HG02798 (cell line): ENCODE measurements around the gene LRRC47.
"Not testable (repeated sequence)": the region's sequence is repeated elsewhere in the genome, so short reads cannot be mapped to it uniquely, and the experiment has no call there.

Source experiments
- ATAC-seq: cut with Tn5 transposase; IDR thresholded peaks from one replicate; pipeline ENCODE4 v1.9.1; 2021; ENCODE audit warnings: mild to moderate bottlenecking; ENCODE audit not compliant: unreplicated experiment, poor library complexity

Gene LRRC47

GRCh38 chr1:3816331-3817137, 20.2 kb upstream of the LRRC47 start:
- no peak for ATAC-seq

DNA sequence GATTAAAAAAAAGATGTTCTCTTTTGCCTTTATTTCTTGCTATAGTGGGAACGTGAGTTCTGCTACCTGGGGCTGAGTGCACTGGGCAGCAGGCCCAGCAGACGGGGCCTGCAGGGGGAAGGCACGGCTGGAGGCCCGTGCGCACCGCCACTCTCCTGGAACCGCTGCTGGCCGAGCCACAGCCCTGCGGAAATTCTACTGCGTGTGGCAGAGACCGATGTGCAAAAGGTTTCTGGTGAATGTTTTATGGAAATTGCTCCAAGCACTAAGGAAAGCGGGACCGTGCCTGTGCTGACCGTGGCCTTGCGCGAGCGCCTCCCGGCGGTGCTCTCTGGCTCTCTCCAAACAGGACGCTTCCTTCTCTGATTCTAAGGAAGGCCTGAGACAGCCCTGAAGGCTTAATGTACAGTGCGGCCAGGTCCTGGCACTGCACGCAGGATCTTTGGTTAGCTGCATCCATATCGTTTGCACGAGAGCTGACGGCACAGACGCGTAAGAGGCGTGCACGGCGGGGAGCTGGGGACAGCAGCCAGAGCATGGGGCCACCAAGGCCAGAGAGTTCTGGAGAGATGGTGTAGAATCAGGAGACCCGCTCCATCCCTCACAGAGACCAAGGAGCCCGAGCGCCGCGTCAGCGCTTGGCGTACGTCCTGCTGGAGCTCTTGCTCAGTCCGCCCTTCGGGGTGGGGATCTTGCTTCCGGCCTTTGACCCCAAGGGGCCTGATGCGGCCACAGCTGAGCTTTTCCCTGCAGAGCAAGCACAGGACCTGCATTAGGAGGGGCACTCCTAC, 18.7 kb upstream of the LRRC47 start:
- no peak for ATAC-seq

GRCh38 chr1:3814065-3814464, 17.8 kb upstream of the LRRC47 start:
- ATAC-seq: no peak

GRCh38 chr1:3811595-3811911, 15.3 kb upstream of the LRRC47 start:
- ATAC-seq: no peak

GRCh38 chr1:3810149-3810761, 14.0 kb upstream of the LRRC47 start:
- not testable (repeated sequence) for ATAC-seq

- no peak for ATAC-seq
These were observed 13.4 kb upstream of the LRRC47 start for GRCh38 chr1:3809680-3810079.

DNA sequence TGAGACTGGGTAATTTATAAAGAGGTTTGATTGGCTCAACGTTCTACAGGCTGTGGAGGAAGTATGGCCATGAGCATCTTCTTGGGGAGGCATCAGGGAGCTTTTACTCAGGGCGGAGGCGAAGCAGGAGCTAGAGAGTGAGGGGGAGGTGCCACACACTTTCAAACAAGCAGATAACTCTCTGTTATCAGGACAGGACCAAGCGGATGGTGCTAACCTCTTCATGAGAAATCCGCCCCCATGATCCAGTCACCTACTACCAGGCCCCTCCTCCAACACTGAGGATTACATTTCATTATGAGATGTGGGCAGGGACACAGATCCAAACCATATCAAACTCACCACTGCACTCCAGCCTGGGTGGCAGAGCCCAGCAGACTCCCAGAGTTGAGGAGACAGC, 11.5 kb upstream of the LRRC47 start:
- no peak for ATAC-seq

DNA sequence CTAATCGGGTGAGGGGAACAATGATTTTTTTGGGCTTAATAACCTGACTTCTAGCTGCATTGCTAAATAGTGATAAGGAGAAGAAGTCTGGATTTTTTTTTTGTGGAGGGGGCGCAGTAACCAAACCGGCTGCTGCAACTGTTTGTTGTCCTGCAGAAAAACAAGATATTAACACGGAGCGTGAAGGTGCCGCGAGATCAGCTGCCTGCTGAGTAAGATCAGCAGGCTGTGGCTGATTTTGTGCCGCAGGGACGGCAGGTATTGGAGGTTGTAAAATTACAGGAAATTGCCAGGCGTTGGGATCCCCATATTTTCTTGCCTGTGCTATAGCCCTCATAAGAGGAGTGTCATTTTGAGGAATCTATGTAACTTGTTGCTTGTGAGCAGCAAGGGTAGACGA, 8.7 kb upstream of the LRRC47 start:
- no peak for ATAC-seq

- not testable (repeated sequence) for ATAC-seq
These were observed 8.3 kb upstream of the LRRC47 start for GRCh38 chr1:3804627-3804944.

- ATAC-seq: no peak
These were observed 7.8 kb upstream of the LRRC47 start for GRCh38 chr1:3803905-3804626.

- not testable (repeated sequence) for ATAC-seq
These were observed 4.5 kb upstream of the LRRC47 start for GRCh38 chr1:3800795-3801194.

- ATAC-seq: no peak
These were observed 3.8 kb upstream of the LRRC47 start for GRCh38 chr1:3799976-3800685.

GRCh38 chr1:3795453-3796214, 664 bp downstream of the LRRC47 start:
- ATAC-seq: peak; percentile 1

DNA sequence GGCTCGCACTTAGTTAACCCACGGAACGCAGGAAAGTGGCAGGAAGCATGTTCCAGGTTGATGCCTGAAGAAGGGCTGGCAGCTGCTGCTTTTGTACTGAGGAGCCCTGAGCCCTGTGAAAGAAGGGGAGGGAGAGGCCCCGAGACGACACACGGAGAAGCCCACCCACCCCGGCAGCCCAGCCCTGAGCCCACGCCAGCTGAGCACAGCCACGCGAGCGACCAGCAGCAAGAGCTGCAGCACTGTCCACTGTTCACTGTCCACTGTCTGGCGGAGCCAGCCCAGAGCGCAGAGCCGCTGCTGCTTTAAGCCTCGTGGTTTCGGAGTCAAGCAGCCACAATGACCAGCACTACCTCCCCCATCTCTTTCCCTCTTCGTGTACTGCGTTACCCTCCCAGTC, 5.3 kb downstream of the LRRC47 start:
- no peak for ATAC-seq

- no peak for ATAC-seq
These were observed 5.8 kb downstream of the LRRC47 start for GRCh38 chr1:3790500-3790923.

DNA sequence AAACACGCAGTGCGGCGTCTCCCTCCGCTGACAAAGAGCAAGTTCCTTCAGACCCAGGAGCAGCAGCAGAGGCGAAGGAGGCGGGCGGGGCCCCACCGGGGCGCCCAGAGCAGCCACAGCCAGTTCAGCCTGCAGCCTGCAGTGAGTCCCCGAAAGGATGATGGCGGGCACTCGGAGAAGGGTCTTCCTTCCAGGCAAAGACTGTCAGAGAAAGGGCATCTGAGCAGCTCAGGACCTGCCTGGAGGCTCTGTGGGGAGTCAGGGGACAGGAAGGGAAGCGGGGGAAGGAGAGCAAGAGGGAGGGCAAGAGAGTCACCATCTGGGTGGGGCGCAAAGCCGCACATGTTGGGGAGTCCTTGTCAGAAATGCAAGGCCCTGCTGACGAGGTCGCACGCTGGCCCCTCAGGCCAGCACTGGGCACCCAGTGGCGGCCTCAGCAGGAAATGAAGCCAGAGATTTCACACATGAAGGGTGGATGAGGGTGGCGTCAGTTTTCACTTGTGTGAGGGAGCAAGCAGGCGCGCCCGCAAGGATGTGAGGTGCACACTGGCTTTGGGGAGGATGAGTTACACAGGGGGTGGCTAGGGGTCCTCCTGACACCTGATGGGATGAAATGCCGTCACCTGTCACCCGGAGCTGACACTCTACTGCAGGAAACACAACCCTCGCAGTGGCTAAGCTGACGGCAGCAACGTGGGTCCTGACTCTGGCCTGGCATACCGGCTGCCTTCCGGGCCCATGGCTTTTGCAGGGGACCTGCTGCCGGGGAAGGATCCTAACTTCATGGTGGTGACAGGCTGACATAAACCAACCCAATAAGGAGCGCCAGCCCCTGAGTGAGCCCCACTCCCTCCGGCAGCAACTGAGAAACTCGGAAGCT, 6.6 kb downstream of the LRRC47 start:
- no peak for ATAC-seq

- no peak for ATAC-seq
These were observed 7.4 kb downstream of the LRRC47 start for GRCh38 chr1:3788756-3789420.
